ENCODE data around the gene NARF. TPM values are rescaled to one million over a fixed set of nuclear protein-coding genes. Genes with fewer than 3 reads are reported as not detected.
"Not testable (repeated sequence)": the region's sequence is repeated elsewhere in the genome, so short reads cannot be mapped to it uniquely, and the experiment has no call there.

Gene NARF
- total RNA-seq, 2 donors from 2014 or later, result 68.7 to 75.5 TPM

DNA sequence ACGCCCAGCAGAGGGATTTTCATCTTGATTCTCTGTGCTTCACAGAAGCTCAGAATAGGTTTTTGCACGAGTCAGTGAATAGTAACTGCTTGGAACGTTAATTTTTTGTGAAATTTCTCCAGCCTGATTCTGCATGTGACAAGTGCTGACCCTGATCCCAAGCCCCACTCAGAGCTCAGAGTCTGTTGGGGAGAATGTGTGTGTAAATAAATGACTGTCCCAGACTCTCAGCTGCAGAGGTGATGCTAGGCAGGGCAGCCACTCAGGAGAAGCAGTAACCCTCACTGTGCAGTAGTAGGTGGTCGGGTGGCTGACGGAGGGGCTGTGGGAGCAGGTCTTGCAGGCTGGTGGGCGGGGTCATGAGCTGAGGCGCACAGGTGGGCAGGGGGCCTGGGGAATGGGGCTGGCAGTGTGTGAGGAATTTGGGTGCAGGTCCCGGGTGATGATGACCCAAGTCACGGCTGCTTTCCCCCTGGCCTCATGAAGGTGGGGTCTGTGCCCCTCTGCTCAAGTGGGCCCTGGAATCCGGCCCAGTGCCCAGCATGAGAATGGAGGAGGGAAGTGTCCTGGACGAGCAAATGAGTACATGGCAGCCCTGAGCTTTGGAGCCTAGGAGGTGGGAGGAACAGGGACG is 44.7 kb downstream of the NARF start:
- H3K27me3 ChIP-seq, result no peaks in the 10 kb centered on the region
- no peak overlapping the region for H3K27ac ChIP-seq
- H3K9ac ChIP-seq (ENCODE audit: low read depth in 2 of 2, low read length in 2 of 2), result no peak overlapping the region
- TF ChIP-seq, protein P1, sequence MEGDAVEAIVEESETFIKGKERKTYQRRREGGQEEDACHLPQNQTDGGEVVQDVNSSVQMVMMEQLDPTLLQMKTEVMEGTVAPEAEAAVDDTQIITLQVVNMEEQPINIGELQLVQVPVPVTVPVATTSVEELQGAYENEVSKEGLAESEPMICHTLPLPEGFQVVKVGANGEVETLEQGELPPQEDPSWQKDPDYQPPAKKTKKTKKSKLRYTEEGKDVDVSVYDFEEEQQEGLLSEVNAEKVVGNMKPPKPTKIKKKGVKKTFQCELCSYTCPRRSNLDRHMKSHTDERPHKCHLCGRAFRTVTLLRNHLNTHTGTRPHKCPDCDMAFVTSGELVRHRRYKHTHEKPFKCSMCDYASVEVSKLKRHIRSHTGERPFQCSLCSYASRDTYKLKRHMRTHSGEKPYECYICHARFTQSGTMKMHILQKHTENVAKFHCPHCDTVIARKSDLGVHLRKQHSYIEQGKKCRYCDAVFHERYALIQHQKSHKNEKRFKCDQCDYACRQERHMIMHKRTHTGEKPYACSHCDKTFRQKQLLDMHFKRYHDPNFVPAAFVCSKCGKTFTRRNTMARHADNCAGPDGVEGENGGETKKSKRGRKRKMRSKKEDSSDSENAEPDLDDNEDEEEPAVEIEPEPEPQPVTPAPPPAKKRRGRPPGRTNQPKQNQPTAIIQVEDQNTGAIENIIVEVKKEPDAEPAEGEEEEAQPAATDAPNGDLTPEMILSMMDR (IDR thresholded peaks at IDR 0.05), result no peak
- no peaks in the 10 kb centered on the region for H3K4me1 ChIP-seq
- H3K4me3 ChIP-seq, result no peak overlapping the region
- H3K9me3 ChIP-seq, result no peaks in the 10 kb centered on the region
- intact Hi-C loops (cut with DNase I), result no loop called here
- H3K36me3 ChIP-seq, result no peaks in the 10 kb centered on the region
- DNase-seq, result no peak

DNA sequence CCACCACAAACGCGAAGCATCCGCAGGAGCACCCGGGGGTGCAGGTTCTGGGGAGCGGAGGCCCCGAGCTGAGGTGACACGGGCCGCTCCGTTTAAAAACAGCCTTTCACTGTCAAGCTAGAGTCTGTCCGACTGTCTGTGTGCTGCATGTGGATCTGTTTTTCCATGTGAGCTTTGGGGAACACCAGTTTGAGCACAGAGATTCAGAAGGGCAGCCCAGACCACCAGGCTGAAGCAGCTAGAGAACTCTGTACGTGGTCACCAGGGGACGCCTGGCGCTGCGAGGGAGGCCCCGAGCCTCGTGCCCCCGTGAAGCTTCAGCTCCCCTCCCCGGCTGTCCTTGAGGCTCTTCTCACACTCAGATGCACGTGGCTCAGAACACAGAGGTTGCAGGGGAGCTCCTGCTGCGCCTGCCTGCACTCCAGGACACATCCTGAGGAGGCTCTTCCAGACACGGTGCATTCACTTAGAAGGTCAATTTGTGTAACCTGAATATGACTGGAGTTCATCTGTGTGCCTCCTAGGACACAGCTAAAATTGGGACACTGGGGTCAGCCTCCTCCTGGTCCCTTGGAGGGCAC is 45.3 kb downstream of the NARF start:
- Histone ChIP-seq H3K4me1 (no peaks in the 10 kb centered on the region), H3K27me3 (no peaks in the 10 kb centered on the region), H3K27ac (no peak overlapping the region), H3K4me3 (no peak overlapping the region), H3K36me3 (no peaks in the 10 kb centered on the region), H3K9ac (ENCODE audit: low read depth in 2 of 2, low read length in 2 of 2) (no peak overlapping the region), H3K9me3 (no peaks in the 10 kb centered on the region)
- intact Hi-C loops (cut with DNase I), result no loop called here
- TF ChIP-seq, protein P1 (IDR thresholded peaks at IDR 0.05), result no peak
- no peak for DNase-seq

DNA sequence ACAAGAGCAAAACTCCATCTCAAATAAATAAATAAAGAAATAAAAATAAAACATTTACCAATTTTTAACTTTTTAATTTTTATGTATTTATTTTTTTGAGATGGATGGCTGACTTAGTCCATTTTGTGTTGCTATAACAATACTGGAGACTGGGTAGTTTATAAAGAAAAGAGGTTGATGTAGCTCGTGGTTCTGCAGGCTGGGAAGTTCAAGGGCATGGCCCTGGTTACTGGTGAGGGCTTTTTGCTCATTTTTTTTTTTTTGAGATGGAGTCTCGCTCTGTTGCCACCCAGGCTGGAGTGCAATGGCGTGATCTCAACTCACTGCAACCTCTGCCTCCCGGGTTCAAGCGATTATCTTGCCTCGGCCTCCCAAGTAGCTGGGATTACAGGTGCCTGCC is 46.8 kb downstream of the NARF start:
- no peak overlapping the region for H3K27ac ChIP-seq
- no peak for DNase-seq
- H3K27me3 ChIP-seq, result no peaks in the 10 kb centered on the region
- H3K4me3 ChIP-seq, result no peak overlapping the region
- TF ChIP-seq, protein P1 (IDR thresholded peaks at IDR 0.05), result no peak
- no peaks in the 10 kb centered on the region for H3K9me3 ChIP-seq
- intact Hi-C loops (cut with DNase I), result no loop called here
- no peak overlapping the region for H3K9ac ChIP-seq (ENCODE audit: low read depth in 2 of 2, low read length in 2 of 2)
- H3K4me1 ChIP-seq, result no peaks in the 10 kb centered on the region
- no peaks in the 10 kb centered on the region for H3K36me3 ChIP-seq

DNA sequence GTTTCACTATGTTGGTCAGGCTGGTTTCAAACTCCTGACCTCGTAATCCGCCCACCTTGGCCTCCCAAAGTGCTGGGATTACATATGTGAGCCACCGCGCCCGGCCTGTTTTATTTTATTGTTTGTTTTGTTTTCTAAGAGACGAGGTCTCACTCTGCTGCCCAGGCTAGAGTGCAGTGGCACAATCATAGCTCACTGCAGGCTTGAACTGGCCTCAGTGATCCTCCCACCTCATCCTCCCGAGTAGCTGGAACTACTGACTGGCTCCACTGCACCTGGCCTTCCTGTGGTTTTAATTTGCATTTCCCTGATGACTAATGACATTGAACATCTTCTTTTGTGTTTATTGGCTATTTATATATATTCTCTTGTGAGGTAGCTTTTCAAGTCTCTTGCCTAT is 47.9 kb downstream of the NARF start:
- not testable (repeated sequence) for H3K9me3 ChIP-seq

DNA sequence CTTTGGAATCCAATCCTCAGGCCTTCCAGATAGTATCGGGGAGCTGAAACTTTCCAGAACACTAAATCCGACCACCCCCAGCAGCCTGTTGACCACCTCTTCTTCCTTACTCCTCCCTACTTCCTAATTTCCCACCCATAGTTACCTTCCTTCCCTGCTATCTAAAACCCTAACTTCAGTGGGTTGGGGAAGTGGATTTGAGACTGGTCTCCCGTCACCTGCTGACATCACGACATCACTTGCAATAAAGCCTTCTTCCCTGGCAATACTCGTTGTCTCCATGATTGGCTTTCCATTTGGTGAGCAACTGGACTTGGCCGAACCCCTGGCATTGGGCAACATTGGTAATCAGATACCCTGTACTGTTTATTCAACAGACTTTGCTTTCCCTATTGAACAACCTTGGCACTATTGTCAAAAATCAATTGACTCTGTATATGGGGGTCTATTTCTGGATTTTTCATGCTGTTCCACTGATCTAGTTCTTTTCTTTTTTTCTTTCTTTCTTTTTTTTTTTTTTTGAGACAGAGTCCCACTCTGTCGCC is 49.2 kb downstream of the NARF start:
- intact Hi-C loops (cut with DNase I), result no loop called here

More for the DNA sequence above, 47.9 kb downstream of the NARF start:
- intact Hi-C loops (cut with DNase I); H3K27me3 ChIP-seq; H3K4me1 ChIP-seq; H3K36me3 ChIP-seq; H3K4me3 ChIP-seq; H3K27ac ChIP-seq; H3K9ac ChIP-seq (ENCODE audit: low read depth in 2 of 2, low read length in 2 of 2); DNase-seq: not testable (repeated sequence)

DNA sequence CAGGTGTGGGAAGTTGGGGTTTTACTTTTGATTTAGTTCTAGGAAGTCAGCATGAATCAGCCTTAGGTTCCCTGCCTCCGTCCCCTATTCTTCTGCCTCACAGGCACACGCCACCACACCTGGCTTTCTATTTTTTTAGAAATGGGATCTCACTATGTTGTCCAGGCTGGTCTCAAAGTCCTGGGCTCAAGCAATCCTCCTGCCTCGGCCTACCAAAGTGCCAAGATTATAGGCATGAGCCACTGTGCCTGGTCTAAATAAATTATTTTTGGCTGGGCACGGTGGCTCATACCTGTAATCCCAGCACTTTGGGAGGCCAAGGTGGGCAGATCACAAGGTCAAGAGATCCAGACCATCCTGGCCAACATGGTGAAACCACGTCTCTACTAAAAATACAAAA is 53.1 kb downstream of the NARF start:
- DNase-seq; H3K9me3 ChIP-seq; H3K27ac ChIP-seq; H3K4me3 ChIP-seq; H3K4me1 ChIP-seq; H3K36me3 ChIP-seq; intact Hi-C loops (cut with DNase I); H3K9ac ChIP-seq (ENCODE audit: low read depth in 2 of 2, low read length in 2 of 2); H3K27me3 ChIP-seq: not testable (repeated sequence)

More for the DNA sequence above, 49.2 kb downstream of the NARF start:
- DNase-seq, result no peak
- H3K4me3 ChIP-seq, result no peak overlapping the region
- TF ChIP-seq, protein P1 (IDR thresholded peaks at IDR 0.05), result no peak
- no peaks in the 10 kb centered on the region for H3K27me3 ChIP-seq
- H3K27ac ChIP-seq, result no peak overlapping the region
- H3K9me3 ChIP-seq, result no peaks in the 10 kb centered on the region
- H3K4me1 ChIP-seq, result no peaks in the 10 kb centered on the region
- H3K36me3 ChIP-seq, result no peaks in the 10 kb centered on the region
- H3K9ac ChIP-seq (ENCODE audit: low read depth in 2 of 2, low read length in 2 of 2), result no peak overlapping the region

DNA sequence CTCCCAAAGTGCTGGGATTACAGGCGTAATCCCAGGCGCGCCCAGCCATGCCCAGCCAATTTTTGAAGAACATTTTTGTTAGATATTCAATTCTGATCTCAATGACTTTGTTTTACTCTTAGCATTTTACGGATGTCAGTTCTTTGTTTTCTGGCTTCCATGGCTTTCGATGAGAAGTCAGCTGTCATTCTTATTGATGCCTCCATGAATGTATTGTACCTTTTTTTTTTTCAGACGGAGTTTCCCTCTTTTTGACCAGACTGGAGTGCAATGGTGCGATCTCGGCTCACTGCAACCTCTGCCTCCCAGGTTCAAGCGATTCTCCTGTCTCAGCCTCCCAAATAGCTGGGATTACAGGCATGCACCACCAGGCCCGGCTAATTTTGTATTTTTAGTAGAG is 55.3 kb downstream of the NARF start:
- intact Hi-C loops (cut with DNase I); DNase-seq; H3K4me3 ChIP-seq: not testable (repeated sequence)

More for the DNA sequence above, 55.3 kb downstream of the NARF start:
- not testable (repeated sequence) for H3K4me1 ChIP-seq; H3K27ac ChIP-seq; H3K9ac ChIP-seq (ENCODE audit: low read depth in 2 of 2, low read length in 2 of 2); H3K9me3 ChIP-seq; H3K27me3 ChIP-seq; H3K36me3 ChIP-seq
